NOMO-1 treated with dmso at 0.1 percent for 144 hours (cell line): ENCODE data around the gene BST1.

Experiments used
- DNase-seq: peaks from one replicate; lab custom pipeline; 2025; ENCODE audit not compliant: unreplicated experiment; lab: John Stamatoyannopoulos, UW

Gene BST1

DNA sequence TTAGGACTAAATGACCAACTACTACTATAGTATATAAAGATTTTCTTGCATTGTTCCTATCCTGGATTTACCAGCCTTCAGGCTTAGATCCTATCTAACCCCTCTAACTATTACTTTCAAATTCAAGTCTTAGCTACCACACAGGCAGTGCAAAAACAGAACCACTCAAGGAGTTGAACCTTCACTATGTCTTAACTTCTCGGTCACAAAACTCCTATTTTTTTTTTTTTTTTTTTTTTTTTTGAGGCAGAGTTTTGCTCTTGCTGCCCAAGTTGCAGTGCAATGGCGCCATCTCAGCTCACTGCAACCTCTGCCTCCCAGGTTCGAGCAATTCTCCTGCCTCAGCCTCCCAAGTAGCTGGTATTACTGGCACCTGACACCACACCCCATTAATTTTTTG, 27.5 kb upstream of the BST1 start:
- DNase-seq: peak; percentile 42

DNA sequence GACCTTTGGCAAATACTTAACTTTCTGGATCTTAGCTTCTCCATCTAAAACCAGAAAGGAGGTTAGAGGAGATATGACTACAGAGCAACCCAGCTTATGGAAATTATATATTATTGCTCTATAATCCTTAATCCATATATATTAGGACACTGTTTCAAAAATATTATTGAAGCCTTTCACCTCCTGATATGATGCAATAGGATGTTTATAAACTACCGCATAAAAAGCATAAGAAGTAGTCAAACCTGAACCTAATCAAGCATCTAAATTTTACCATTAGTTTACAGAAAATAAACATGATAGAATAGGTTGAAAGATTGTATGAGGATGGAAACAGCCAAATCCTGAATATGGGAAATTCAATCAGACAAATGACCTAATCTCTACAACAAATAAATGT, 26.8 kb upstream of the BST1 start:
- no peak for DNase-seq

DNA sequence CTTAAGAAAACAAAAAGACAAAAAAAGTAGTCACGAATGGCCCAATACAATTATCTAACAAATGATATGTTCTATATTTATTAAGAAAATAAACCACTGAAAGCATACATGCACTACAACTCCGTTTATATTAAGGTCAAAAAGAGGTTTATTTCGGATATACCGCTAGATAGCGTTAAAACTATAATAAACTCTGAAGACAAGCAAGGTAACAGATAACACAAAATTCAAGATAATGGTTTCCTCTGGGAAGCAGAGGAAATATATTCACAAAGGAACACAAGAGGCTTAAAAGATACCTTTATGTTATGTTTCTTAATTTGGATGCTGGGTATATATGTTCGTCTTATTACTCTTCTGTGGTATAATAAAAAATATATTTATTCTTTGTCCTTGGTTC, 26.0 kb upstream of the BST1 start:
- no peak for DNase-seq

DNA sequence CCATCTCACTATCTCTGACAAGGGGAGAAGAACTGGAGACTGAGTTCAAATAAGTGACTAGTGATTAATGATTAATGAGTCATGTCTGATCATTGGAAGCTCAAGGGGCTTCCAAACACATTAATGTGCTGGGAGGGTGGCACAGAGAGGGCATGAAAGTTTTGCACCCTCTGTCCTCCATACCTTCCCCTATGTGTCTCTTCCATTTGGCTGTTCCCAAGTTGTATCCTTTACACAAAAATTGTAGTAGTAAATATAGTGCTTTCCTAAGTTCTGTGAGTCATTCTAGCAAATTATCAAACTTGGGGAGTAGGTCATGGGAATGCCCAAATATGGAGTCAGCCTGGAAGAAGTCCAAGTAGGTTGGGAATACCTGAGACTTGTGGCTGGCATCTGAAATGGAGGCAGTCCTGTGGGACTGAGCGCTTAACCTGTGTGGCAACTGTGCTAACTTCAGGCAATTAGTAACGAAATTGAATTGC, 25.3 kb upstream of the BST1 start:
- DNase-seq: no peak

DNA sequence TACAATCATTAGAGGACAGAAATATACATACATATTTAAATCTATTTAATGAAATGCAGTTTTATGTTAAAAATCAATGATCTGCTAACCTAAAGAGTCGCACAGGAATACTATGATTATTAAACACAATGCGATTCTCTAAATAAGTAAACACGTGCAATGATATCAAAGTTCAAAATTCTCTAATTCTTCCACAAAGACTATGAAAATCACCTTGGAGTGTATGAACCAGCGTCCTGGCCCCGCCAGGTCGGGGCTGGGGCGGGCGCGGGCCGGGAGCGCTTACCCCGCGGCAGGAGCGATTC, 21.8 kb upstream of the BST1 start:
- no peak for DNase-seq

DNA sequence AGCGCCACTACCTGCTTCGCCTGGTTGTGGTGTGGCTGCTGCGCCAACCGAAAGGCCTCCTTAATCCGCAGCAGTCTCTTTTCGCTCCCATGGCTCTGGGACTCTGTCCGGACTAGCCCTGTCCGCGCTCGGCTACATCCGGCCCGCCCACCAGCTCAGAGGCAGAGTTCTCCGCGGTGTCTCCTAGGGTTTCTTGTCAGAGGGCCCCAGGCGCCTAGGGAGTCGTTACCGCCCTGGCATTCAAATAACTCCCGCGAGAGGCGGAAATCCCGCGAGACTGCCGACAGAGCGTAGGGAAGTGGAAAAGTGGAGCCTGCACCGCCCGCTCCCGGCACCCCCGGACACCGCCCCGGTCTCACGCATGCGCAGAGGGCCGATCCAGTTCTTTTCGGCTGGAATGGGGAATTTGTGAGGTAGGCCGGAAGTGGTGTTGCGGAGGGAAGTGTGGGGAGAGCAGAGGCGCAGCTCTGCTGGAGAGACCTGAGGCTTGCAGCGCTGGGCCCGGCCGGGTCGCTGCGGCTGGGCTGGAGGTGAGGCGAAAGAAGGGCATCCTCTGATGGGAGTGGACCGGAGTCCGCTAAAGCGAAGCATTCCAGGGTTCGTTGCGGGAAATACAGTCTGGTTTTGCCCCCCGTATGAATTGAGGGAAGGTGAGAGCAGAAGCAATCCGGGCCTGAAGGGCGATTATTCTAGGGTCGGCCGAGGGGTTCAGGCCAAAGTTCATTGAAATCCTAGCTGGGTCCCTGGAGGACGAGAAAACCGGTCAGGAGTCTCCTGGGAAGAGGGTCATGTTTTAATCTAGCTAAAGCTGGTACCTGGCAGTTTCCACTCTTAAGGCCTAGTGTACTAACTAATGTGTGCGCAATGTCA, 21.3 kb upstream of the BST1 start, which contains the start of gene FAM200B:
Gene FAM200B (plus strand): TSS at position 456 of the 870 bp plus-strand sequence. CDS start 5,151 bp downstream, outside the sequence.
- DNase-seq: peak; percentile 95

DNA sequence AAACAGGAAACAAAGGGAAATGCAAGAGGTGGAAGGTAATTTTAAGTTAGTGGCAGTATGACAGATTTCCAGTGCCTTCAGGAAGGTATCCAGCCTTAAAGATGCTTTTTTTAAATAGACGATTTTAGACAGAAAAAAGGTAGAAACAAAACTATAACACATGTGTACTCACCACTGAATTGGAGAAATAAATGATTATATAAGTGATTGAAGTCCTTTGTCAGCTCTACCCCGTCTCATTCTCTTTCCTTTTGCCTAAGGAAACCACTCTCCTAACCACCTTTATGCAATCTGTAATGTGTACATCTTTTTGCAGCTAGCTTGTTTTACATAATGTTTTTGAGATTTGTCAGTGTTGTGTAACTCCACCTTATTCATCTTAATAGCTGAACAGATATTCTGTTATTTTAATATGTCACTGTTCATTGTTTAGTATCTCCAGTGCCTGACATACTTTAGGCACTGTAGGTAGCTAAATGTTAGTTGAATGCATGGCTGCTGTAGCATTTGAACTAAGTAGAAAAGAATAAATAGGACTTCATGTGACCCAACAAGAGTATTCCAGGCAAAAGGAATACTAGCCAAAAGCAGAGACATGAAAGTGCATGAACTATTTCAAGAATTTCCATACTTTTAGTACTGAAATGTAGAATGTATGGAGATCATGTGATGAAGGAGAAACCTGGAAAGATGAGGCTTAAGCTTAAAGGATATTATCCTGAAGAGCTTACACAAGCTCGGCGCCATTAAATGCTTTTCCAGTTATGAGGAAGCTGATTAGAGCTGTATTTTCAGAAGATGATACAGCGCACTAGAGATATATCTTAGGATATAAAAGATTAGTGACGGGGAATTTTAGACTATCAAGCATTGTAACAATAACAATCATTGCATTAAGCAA, 20.4 kb upstream of the BST1 start:
- no peak for DNase-seq

DNA sequence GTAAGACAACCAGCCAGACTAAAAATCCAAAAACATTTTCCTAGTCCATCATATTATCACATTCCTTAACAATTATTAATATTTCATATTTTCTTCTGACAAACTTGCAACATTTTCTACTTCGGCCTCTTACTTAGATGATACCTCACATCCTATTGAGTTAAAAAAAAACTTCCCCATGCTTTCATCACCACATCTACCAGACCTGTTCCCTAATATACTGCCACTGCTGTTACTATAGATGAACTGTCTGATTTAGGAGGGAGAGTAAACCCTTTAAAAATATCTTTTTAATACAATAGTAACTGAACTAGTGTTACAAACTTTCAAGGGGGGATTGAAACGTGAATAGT, 19.7 kb upstream of the BST1 start:
- no peak for DNase-seq

DNA sequence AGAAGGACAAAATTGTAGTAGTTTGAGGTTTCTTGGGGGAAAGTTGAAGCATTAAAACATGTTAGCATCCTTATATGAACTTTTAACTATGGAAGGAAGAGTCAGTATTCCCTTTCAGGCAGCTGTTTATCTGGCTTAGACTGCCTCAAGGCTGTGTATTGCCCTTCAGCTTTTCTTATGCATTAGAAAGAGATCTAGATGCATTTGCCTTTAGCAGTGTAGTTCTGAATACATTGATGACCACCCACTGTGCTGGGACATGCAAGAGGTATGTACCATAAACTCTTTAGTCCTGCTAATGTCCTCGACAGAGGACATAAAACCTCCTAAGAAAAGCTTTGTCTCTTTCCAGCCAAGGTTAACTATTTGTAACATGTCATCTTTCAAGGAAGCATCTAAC, 18.4 kb upstream of the BST1 start:
- DNase-seq: no peak

DNA sequence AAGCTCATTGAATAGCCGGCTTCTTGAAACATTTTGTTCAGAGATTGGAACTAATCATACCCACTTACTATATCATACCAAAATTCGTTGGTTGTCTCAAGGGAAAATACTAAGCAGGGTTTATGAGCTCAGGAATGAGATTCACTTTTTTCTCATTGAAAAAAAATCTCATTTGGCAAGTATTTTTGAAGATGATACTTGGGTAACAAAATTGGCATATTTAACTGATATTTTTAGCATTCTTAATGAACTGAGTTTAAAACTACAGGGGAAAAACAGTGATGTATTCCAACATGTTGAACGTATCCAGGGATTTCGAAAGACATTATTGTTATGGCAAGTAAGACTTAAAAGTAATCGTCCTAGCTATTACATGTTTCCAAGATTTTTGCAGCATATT, 14.8 kb upstream of the BST1 start:
- no peak for DNase-seq

DNA sequence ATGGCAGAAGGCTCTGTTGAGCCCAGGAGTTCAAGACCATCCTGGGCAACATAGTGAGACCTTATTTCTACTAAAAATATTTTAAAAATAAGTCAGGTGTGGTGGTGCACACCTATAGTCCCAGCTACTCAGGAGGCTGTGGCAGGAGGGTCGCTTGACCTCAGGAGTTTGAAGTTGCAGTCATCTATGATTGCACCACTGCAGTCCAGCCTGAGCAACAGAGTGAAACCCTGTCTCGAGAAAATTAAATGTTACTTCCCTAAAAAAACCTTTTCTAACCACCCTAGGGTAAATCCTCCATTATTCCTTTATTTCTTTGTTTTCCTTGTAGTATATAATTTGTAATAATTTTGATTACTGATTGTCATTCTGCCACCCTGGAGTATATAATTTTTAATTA, 13.3 kb upstream of the BST1 start:
- DNase-seq: peak; percentile 55

DNA sequence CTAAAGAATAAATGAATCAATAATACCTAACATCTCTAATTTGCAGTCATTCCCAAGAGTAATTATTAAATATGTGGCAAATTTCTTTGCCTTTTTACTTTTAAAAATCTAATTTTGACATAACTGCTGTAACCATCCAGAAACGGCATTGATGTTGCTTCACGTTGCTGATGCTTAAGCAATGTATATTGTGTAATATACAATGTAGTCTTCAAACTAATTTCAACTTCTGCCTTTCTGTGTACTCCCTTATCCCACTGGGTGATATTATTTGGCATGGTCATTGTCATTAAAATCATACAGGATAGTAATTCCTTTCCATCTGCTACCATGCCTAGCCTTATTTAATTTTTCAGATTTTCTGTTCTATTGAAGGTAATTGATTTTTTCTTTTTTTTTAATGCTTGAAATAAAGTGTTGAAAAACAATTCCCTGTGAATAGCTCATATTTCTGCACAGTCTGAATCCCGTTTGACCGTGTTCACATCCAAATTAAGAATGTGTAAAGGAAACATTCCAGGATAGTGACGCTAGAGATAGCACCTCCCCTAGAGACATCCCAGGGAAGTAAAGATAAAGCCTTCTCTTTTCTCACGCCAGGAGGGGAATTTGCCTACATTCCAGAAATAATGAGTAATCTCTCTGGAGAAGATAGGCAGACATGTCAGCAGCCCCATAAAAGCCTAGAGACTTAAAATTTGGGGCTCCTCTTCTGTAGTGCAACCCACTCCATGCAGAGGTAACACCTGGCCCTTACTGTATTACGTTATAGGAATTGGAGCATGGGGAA, 12.7 kb upstream of the BST1 start:
- peak; percentile 31 for DNase-seq

DNA sequence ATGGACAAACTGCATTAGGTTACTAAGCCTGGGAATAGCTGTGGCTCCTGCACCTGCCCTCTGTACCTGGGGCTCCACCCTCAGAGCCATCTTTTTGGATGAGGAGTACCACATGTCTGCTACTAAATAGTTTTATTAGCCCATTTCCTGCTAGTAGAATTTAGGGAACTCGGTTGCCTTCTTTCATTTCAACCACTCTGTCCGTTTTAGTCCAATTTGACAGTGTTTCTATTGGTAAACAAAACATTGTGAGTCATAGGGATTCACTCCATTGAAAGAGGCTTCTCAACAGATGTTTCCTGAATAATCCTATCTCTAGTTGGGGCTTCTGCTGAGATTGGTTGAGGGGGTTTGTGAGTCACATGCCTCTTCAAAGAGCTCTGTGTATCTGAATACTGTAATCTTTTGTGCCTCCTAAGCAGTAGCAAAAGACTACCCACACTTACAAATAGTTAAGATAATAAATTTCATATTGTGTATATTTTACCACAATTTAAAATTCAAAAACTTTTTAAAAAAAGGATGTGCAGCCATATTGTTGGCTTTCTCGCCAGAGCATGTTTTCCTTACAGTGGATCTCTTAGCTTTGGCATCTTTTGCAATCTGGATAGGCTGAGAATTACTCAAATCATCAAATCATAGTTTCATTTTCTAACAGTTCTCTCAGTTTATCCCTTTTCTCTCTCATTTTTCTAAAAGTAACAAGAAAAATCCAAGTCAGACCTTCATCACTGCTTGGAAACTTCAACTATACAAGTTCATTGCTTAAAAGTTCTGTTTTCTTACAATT, 11.3 kb upstream of the BST1 start:
- DNase-seq: no peak

DNA sequence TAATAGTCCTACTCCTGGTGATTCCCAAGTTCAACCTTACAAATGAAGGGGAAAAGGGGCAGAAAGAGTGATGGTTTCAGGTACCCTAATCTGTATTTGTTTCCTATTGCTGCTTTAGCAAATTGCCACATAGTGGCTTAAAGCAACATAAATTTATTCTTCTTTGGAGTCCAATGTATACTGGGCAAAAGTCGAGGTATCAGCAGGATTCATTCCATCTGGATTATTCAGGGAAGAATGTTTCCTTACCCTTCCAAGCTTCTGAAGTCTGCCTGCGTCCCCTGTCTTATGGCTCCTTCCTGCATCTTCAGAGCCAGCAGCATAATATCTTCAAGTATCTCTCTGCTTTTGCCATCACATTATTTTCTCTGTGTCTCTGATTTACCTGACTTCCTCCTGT, 10.3 kb upstream of the BST1 start:
- DNase-seq: no peak

DNA sequence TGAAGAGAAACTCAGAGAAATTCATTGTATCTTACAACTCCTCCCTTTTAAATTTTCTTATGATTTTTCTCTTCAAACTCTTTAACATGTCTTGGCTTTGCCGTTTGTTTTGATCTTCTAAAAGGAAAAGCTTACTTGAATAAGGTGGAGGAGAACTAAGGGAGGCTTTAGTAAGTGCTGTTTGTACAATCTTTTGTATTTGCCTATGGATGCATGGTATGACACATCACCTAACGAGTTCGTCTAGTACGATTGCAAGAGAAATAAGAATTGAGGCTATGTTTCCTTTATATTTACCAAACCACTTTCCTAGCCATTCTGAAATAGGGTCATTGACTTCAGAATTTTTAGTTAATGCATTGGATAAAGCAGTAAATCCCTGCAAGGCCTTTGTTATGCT, 8.4 kb upstream of the BST1 start:
- no peak for DNase-seq

DNA sequence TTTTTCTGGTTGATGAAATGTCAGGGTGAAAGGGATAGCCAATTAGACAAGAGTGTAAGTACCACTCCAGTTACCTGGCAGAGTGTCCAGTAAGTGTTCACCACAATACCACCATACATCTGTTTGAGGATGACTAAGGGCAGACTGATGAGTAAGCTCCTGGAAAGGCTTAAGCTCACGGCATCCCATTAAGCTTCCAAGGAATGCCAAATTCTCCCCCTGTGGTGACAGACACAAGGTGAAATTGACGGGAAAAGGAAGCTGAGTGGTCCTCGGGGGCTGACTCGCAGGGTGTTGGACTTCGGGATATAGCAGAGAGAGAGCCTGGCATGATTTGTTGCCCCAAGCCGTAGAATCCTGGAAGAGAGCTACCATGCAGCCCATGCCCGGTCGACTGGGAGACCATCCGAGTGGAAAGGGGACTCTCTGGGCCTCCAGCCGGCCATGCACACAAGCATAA, 7.6 kb upstream of the BST1 start:
- DNase-seq: no peak

DNA sequence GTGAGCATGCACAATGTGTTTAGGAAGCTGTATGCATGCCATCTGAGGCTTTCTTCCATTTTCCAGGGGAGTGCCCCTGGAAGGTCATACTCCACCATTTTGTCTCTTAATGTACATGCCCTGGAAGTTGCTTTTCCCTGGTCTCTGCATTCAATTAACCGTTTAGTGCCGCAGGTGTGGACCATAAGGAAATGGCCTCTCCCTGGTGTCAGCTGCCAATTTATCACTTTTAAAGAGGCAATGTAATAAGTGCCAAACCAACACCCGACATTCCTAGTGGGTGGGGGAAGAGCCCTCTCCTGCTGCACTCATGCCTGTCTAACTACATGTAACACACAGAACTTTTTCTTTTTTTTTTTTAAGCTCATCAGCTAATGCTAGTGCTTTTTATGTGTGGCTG, 7.1 kb upstream of the BST1 start:
- DNase-seq: no peak

DNA sequence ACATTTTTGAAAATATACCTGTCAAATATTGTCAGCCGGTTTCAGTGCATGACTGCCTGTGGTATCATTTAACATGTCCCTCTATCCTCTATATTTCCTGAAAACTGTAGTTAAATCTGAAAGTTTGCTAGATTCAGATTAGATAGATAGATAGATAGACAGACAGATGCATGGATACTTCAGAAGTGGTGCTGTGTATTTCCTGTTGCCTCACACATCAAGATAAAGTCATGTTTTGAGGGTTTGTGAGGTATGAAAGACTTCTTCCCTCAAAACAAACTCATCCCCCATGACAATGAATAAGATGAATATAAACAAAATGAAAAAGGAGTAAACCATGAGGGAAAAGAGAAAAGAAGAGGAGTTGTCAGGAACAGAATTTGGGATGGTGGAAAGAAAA, 6.0 kb upstream of the BST1 start:
- no peak for DNase-seq

DNA sequence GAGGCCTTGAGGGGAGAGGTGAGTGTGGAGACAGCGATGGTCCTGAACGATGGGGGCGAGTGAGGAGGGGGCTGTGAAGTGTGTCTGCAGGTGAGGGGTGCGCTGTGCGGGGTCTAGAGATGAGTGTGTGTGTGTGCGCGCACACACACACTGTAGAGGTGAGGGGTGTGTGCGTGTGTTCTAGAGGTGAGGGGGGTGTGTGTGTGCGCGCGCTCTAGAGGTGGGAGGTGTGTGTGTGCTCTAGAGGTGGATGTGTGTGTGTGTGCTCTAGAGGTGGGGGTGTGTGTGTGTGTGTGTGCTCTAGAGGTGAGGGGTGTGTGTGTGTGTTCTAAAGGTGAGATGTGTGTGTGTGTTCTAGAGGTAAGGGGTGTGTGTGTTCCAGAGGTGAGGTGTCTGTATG, 574 bp downstream of the BST1 start:
- DNase-seq: no peak

DNA sequence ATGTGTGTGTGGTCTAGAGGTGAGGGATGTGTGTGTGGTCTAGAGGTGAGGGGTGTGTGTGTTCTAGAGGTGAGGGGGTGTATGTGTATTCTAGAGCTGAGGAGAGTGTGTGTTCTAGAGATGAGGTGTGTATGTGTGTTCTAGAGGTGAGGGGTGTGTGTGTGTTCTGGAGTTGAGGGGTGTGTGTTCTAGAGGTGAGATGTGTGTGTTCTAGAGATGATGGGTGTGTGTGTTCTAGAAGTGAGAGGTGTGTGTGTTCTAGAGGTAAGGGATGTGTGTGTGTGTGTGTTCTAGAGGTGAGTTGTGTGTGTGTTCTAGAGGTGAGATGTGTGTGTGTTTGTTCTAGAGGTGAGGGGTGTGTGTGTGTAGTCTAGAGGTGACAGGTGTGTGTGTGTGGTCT, 1.3 kb downstream of the BST1 start:
- no peak for DNase-seq
